ENCODE data around the gene EEF1AKMT2. TPM values are rescaled to one million over a fixed set of nuclear protein-coding genes. Genes with fewer than 3 reads are reported as not detected.

Gene EEF1AKMT2
- total RNA-seq, 1 experiment from 2014 or later: 21.6 TPM

DNA sequence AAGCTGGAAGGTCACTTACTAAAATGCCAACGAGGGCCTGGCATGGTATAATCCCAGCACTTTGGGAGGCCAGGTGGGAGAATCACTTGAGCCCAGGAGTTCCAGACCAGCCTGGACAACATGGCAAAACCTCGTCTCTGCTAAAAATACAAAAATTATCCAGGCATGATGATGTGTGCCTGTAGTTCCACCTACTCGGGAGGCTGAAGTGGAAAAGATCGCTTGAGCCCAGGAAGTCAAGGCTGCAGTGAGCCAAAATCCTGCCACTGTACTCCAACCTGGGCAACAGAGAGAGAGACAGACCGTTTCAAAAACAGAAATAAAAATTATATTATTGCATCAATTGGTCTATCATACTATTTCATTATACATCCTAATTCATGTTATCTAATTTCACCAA, 29.4 kb downstream of the EEF1AKMT2 start:
- TF ChIP-seq, protein P1, sequence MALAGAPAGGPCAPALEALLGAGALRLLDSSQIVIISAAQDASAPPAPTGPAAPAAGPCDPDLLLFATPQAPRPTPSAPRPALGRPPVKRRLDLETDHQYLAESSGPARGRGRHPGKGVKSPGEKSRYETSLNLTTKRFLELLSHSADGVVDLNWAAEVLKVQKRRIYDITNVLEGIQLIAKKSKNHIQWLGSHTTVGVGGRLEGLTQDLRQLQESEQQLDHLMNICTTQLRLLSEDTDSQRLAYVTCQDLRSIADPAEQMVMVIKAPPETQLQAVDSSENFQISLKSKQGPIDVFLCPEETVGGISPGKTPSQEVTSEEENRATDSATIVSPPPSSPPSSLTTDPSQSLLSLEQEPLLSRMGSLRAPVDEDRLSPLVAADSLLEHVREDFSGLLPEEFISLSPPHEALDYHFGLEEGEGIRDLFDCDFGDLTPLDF (CRISPR knock-in tag; IDR thresholded peaks at IDR 0.05): no peak
- TF ChIP-seq ZNF317 (CRISPR knock-in tag; IDR thresholded peaks at IDR 0.05; ENCODE audit: borderline replicate concordance, low read depth): no peak
- TF ChIP-seq RELA (CRISPR knock-in tag; IDR thresholded peaks at IDR 0.05; ENCODE audit: borderline replicate concordance): no peak
- TF ChIP-seq TCF7 (CRISPR knock-in tag; IDR thresholded peaks at IDR 0.05; ENCODE audit: low read depth): no peak
- TF ChIP-seq ELF4 (CRISPR knock-in tag; IDR thresholded peaks at IDR 0.05; ENCODE audit: low read depth): no peak
- CTCF ChIA-PET: interaction anchor here (1.1 kb wide), 1 partner anchor 21 kb away, joined by 3 read pairs; no protein-coding TSS in a partner anchor
- Mint-ChIP-seq H3K4me3 (no peak overlapping the region), H3K36me3 (peaks cover 28% of the 10 kb centered on the region), H3K27me3 (ENCODE audit: low read depth) (no peaks in the 10 kb centered on the region), H3K27ac (no peak overlapping the region), H3K9me3 (no peaks in the 10 kb centered on the region), H3K4me1 (peaks cover 16% of the 10 kb centered on the region)
- POLR2A ChIA-PET: interaction anchor here (0.6 kb wide), 1 partner anchor 118 kb away, joined by 4 read pairs; no protein-coding TSS in a partner anchor
- DNase-seq (ENCODE audit: low spot score) (no peak), ATAC-seq (no peak)

DNA sequence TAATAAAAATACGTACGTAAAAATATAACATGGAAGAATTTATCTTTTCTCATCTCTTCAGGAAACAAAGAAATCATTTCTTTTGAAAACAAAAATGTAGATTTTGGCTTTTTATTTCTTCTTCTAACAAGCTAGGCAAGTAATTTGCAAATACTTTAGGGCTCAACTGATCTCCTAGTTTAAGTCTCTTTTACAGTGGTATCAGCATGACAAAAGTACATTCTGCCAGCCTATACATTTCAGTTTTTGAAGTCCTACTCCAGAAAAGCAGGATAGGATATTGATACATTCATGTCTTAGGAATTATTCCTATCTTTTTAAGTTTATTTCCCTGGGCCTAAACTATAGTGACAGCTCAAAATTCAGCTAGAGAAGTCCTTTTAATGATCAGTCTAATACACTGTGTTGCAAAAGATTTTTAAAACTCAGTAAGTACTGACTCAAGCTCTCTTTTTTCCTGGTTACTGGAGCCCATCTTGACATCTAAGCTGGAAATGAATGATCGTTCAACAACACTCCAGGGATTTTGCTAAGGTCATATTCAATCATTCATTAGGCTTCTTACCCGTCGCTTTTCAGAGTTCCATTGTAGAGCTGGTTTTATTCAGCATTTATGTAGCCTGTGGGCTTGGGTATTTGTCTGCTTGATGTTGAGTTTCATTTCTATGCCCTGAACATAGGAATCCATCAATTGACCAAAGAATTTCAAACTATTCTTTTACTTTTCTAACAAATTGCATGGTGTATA, 35.4 kb downstream of the EEF1AKMT2 start:
- H3K27ac Mint-ChIP-seq: peak overlapping the region; percentile 29; the same call in 1 of the 2 replicates
- H3K27me3 Mint-ChIP-seq (ENCODE audit: low read depth): no peaks in the 10 kb centered on the region
- H3K36me3 Mint-ChIP-seq: peaks cover 31% of the 10 kb centered on the region
- CTCF ChIA-PET: interaction anchor here (1.1 to 3.6 kb wide), 6 partner anchors 11 to 227 kb away, joined by 3 to 14 read pairs (median 4); no protein-coding TSS in a partner anchor
- H3K9me3 Mint-ChIP-seq: no peaks in the 10 kb centered on the region
- DNase-seq (ENCODE audit: low spot score) (no peak), ATAC-seq (peak; percentile 32; the same call in 1 of the 2 replicates)
- POLR2A ChIA-PET: interaction anchor here (0.9 kb wide), 1 partner anchor 161 kb away, joined by 3 read pairs; no protein-coding TSS in a partner anchor
- H3K4me1 Mint-ChIP-seq: peaks cover 35% of the 10 kb centered on the region
- peak overlapping the region; percentile 3; the same call in 1 of the 2 replicates for H3K4me3 Mint-ChIP-seq
- TF ChIP-seq, protein P2, sequence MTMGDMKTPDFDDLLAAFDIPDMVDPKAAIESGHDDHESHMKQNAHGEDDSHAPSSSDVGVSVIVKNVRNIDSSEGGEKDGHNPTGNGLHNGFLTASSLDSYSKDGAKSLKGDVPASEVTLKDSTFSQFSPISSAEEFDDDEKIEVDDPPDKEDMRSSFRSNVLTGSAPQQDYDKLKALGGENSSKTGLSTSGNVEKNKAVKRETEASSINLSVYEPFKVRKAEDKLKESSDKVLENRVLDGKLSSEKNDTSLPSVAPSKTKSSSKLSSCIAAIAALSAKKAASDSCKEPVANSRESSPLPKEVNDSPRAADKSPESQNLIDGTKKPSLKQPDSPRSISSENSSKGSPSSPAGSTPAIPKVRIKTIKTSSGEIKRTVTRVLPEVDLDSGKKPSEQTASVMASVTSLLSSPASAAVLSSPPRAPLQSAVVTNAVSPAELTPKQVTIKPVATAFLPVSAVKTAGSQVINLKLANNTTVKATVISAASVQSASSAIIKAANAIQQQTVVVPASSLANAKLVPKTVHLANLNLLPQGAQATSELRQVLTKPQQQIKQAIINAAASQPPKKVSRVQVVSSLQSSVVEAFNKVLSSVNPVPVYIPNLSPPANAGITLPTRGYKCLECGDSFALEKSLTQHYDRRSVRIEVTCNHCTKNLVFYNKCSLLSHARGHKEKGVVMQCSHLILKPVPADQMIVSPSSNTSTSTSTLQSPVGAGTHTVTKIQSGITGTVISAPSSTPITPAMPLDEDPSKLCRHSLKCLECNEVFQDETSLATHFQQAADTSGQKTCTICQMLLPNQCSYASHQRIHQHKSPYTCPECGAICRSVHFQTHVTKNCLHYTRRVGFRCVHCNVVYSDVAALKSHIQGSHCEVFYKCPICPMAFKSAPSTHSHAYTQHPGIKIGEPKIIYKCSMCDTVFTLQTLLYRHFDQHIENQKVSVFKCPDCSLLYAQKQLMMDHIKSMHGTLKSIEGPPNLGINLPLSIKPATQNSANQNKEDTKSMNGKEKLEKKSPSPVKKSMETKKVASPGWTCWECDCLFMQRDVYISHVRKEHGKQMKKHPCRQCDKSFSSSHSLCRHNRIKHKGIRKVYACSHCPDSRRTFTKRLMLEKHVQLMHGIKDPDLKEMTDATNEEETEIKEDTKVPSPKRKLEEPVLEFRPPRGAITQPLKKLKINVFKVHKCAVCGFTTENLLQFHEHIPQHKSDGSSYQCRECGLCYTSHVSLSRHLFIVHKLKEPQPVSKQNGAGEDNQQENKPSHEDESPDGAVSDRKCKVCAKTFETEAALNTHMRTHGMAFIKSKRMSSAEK (CRISPR knock-in tag; IDR thresholded peaks at IDR 0.05; ENCODE audit: borderline replicate concordance): no peak
- TF ChIP-seq, protein P3, sequence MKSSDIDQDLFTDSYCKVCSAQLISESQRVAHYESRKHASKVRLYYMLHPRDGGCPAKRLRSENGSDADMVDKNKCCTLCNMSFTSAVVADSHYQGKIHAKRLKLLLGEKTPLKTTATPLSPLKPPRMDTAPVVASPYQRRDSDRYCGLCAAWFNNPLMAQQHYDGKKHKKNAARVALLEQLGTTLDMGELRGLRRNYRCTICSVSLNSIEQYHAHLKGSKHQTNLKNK (CRISPR knock-in tag; IDR thresholded peaks at IDR 0.05): no peak
- TF ChIP-seq NFATC4 (CRISPR knock-in tag; IDR thresholded peaks at IDR 0.05) (no peak), RELA (CRISPR knock-in tag; IDR thresholded peaks at IDR 0.05; ENCODE audit: borderline replicate concordance) (no peak), ZNF263 (CRISPR knock-in tag; IDR thresholded peaks at IDR 0.05; ENCODE audit: low read depth) (no peak), ZNF396 (CRISPR knock-in tag; IDR thresholded peaks at IDR 0.05; ENCODE audit: borderline replicate concordance) (no peak), FOXP1 (CRISPR knock-in tag; IDR thresholded peaks at IDR 0.05; ENCODE audit: borderline replicate concordance) (no peak), SOX15 (CRISPR knock-in tag; IDR thresholded peaks at IDR 0.05) (no peak), TEAD4 (CRISPR knock-in tag; IDR thresholded peaks at IDR 0.05) (no peak), NR3C1 (CRISPR knock-in tag; conservative IDR thresholded peaks at IDR 0.05; ENCODE audit: low read depth) (no peak)
- TF ChIP-seq, protein P1 (CRISPR knock-in tag; IDR thresholded peaks at IDR 0.05): no peak
- TF ChIP-seq, protein P4, sequence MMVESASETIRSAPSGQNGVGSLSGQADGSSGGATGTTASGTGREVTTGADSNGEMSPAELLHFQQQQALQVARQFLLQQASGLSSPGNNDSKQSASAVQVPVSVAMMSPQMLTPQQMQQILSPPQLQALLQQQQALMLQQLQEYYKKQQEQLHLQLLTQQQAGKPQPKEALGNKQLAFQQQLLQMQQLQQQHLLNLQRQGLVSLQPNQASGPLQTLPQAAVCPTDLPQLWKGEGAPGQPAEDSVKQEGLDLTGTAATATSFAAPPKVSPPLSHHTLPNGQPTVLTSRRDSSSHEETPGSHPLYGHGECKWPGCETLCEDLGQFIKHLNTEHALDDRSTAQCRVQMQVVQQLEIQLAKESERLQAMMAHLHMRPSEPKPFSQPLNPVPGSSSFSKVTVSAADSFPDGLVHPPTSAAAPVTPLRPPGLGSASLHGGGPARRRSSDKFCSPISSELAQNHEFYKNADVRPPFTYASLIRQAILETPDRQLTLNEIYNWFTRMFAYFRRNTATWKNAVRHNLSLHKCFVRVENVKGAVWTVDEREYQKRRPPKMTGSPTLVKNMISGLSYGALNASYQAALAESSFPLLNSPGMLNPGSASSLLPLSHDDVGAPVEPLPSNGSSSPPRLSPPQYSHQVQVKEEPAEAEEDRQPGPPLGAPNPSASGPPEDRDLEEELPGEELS (CRISPR knock-in tag; IDR thresholded peaks at IDR 0.05): no peak
- TF ChIP-seq, protein P5, sequence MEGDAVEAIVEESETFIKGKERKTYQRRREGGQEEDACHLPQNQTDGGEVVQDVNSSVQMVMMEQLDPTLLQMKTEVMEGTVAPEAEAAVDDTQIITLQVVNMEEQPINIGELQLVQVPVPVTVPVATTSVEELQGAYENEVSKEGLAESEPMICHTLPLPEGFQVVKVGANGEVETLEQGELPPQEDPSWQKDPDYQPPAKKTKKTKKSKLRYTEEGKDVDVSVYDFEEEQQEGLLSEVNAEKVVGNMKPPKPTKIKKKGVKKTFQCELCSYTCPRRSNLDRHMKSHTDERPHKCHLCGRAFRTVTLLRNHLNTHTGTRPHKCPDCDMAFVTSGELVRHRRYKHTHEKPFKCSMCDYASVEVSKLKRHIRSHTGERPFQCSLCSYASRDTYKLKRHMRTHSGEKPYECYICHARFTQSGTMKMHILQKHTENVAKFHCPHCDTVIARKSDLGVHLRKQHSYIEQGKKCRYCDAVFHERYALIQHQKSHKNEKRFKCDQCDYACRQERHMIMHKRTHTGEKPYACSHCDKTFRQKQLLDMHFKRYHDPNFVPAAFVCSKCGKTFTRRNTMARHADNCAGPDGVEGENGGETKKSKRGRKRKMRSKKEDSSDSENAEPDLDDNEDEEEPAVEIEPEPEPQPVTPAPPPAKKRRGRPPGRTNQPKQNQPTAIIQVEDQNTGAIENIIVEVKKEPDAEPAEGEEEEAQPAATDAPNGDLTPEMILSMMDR (IDR thresholded peaks at IDR 0.05): no peak
- TF ChIP-seq, protein P6, sequence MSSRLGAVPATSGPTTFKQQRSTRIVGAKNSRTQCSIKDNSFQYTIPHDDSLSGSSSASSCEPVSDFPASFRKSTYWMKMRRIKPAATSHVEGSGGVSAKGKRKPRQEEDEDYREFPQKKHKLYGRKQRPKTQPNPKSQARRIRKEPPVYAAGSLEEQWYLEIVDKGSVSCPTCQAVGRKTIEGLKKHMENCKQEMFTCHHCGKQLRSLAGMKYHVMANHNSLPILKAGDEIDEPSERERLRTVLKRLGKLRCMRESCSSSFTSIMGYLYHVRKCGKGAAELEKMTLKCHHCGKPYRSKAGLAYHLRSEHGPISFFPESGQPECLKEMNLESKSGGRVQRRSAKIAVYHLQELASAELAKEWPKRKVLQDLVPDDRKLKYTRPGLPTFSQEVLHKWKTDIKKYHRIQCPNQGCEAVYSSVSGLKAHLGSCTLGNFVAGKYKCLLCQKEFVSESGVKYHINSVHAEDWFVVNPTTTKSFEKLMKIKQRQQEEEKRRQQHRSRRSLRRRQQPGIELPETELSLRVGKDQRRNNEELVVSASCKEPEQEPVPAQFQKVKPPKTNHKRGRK (CRISPR knock-in tag; IDR thresholded peaks at IDR 0.05; ENCODE audit: borderline replicate concordance): no peak
- TF ChIP-seq, protein P7, sequence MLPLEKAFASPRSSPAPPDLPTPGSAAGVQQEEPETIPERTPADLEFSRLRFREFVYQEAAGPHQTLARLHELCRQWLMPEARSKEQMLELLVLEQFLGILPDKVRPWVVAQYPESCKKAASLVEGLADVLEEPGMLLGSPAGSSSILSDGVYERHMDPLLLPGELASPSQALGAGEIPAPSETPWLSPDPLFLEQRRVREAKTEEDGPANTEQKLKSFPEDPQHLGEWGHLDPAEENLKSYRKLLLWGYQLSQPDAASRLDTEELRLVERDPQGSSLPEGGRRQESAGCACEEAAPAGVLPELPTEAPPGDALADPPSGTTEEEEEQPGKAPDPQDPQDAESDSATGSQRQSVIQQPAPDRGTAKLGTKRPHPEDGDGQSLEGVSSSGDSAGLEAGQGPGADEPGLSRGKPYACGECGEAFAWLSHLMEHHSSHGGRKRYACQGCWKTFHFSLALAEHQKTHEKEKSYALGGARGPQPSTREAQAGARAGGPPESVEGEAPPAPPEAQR (CRISPR knock-in tag; IDR thresholded peaks at IDR 0.05): no peak

Measured in WTC11 (cell line).